Measurements from ENCODE around the gene GULP1.

The GULP1 gene

GRCh38 chr2:188628989-188629752 lies 337.5 kb downstream of the GULP1 start:
- ChIA-PET CTCF (interaction anchor here (0.5 kb wide), 1 partner anchor 1993 kb away, joined by 3 read pairs; no protein-coding TSS in a partner anchor), POLR2A (ENCODE audit: low non-redundant PET) (no interaction called here)
- no peak overlapping the region for H3K27ac ChIP-seq
- TF ChIP-seq, protein P1, sequence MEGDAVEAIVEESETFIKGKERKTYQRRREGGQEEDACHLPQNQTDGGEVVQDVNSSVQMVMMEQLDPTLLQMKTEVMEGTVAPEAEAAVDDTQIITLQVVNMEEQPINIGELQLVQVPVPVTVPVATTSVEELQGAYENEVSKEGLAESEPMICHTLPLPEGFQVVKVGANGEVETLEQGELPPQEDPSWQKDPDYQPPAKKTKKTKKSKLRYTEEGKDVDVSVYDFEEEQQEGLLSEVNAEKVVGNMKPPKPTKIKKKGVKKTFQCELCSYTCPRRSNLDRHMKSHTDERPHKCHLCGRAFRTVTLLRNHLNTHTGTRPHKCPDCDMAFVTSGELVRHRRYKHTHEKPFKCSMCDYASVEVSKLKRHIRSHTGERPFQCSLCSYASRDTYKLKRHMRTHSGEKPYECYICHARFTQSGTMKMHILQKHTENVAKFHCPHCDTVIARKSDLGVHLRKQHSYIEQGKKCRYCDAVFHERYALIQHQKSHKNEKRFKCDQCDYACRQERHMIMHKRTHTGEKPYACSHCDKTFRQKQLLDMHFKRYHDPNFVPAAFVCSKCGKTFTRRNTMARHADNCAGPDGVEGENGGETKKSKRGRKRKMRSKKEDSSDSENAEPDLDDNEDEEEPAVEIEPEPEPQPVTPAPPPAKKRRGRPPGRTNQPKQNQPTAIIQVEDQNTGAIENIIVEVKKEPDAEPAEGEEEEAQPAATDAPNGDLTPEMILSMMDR (conservative IDR thresholded peaks at IDR 0.05; ENCODE audit: low read depth): no peak
- peak; percentile 28 for DNase-seq (ENCODE audit: low spot score)

DNA sequence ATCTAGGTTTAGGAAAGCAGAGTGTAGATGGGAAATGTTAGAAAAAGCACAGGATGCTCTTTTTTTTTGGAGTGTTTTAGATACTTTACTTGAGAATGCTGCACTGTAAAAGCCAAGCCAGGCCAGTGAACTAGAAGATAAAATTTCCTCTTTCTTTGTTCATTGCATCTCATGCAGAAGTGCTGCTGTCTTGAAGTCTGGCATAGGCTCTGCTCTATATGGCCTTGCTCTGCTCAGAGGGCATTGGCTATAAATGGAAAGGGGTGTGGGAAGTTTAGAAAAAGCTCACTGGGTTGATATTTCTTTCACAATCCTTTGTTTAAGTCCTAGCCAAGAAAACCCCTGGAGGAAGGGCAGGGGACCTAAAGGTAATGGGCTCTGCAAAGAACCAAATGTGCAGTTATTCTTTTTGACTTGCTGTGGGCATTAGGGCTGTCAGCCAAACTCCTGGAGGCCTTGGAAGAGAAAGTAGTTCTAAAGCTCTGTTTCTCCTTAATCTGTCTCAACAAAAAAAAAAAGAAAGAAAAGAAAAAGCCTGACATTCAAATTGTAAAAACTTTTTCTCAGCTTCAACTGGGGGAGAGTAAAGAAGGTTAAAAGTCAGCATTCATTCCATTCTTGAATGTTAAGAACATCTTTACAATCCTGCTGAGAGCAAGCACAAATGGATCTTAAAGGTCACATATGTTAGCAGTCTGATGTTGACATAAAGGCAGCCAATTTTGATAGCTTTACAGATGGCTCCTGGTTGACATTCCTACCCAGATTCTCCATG lies 338.3 kb downstream of the GULP1 start:
- no peak overlapping the region for H3K27ac ChIP-seq
- TF ChIP-seq, protein P1 (conservative IDR thresholded peaks at IDR 0.05; ENCODE audit: low read depth): no peak
- CTCF ChIA-PET: interaction anchor here (0.5 kb wide), 1 partner anchor 1994 kb away, joined by 3 read pairs; no protein-coding TSS in a partner anchor
- DNase-seq (ENCODE audit: low spot score): no peak
- POLR2A ChIA-PET (ENCODE audit: low non-redundant PET): no interaction called here

DNA sequence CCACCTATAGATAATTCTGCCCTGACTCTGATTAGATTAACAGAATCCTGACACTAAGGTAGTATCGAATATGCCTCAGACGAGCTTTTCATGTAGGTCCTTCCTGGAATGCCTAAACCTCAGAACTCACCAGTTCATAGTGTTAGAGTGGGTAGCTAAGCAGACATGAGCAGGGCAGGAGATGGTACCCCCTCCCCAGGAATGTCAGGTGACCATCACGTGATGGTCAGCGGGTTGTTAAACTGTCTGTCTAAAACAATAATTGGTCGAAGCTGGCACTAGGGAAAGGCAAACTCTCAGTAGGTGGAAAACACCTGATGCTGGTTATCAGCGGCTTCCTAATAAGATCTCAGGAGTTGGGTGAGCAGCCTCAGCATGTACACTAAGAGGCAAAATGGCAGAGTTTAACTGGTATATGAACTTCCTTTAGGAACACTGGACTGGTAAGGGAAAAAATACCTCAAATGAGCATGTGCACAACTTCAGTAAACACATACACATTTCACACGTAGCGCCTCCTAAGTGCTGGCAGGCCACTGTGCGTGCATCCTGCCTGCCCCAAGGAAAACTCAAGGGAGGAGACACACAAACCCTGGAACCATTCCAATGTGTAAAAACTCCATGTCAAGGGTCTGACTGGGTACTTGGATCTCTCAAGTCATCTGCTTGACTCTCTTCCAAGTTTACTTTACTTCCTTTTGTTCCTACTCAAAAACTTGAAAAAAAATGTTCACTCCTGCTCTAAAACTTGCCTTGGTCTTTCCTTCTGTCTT lies 339.5 kb downstream of the GULP1 start:
- TF ChIP-seq, protein P1 (conservative IDR thresholded peaks at IDR 0.05; ENCODE audit: low read depth): no peak
- no peak for DNase-seq (ENCODE audit: low spot score)
- CTCF ChIA-PET: no interaction called here
- H3K27ac ChIP-seq: no peak overlapping the region
- POLR2A ChIA-PET (ENCODE audit: low non-redundant PET): no interaction called here

- POLR2A ChIA-PET (ENCODE audit: low non-redundant PET): no interaction called here
- DNase-seq (ENCODE audit: low spot score): no peak
- CTCF ChIA-PET: no interaction called here
- H3K27ac ChIP-seq: no peak overlapping the region
- TF ChIP-seq, protein P1 (conservative IDR thresholded peaks at IDR 0.05; ENCODE audit: low read depth): no peak
Observed at GRCh38 chr2:188634656-188635055, 343.0 kb downstream of the GULP1 start.

Measured in RWPE1 (cell line).